Hematopoietic multipotent progenitor cell treated with erythropoietin and hydrocortisone succinate and interleukin-3 and kit ligand, for 15 days (in vitro differentiated cells): ENCODE data around the gene IFITM5.
"Not testable (repeated sequence)": the region's sequence is repeated elsewhere in the genome, so short reads cannot be mapped to it uniquely, and the experiment has no call there.

ENCODE experiments used
- DNase-seq: peaks from one replicate; pipeline ENCODE4 v3.0.0-alpha.2; 2015; ENCODE audit warnings: low spot score

The IFITM5 gene

DNA sequence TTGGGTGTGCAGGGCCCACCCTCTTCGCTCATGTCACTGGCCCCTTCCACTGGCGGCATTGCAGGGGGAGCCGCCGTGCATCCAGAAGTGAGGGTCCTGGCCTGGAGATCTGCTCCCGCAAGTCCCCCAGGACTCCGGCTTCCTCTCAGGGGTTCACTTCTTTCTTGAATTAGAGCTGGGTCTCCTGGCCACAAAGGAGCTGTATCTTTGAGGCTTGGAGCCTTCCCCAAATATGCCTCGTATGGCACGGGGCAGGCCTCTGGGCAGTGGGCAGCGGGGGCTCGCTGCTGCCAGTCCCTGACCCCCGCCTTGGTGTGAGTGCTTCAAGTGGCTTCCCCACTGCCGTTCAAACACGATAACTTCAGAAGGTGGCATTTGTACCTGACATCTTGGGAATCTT is 28.7 kb upstream of the IFITM5 start:
- DNase-seq, result no peak

DNA sequence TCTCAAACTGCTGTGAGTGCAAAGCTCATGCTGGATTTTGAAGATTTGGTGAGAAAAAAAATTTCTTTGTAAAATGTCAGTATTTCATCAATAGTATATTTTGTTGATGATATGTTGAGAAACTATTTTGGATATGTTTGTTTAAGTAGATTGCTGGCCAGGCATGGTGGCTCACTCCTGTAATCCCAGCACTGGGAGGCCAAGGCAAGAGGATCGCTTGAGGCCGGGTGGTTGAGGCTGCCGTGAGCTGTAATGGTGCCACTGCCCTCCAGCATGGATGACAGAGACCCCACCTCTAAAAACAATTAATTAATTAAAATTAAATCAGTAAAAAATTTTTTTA is 28.2 kb upstream of the IFITM5 start:
- no peak for DNase-seq

DNA sequence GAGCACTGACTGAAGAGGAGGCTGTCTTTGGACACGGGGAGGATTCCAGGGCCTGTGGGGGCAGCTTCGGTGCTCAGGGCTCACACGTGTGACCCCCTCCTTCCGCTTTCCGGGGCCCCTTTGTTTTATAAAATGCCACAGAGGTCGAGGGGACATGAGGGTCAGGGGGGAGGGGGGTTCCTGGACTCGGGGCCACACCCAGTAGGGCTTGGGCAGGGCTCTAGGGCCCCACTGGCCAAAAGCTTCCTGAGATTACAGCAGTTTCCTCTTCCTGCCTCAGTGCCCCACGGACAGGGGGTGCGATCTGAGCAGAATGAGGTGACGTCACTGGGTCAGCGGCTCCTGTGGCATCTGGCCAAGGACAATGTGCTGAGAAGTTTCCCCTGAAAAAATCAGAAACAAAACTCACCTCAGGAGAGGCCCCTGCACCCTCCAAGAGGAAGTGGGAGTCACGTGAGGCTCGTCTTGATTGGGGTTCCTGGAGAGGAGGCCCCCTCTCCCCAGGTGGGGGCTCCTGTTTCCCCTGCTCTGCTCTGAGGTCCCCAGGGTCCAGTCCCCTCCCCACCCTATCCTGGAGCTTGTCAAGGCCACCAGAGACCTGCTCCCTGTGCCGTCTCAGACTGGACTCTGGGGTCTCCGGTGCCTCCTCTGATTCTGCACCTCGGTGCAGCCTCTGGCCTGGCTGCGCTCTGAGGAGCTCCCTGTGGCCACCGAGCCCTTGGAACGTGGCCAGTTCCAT is 27.7 kb upstream of the IFITM5 start:
- DNase-seq, result no peak

DNA sequence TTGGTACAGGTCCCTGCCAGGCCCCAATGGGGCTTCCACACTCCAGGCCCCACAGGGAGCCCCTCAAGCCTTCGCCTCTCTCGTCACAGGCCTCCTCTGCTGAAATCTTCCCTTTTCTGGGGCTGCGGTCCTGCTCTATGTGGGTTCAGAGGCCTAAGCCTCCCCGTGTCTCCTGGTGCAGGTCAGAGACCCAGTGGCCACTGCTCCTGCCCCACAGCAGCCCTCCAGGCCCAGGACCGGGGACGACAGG is 27.2 kb upstream of the IFITM5 start:
- DNase-seq, result no peak

DNA sequence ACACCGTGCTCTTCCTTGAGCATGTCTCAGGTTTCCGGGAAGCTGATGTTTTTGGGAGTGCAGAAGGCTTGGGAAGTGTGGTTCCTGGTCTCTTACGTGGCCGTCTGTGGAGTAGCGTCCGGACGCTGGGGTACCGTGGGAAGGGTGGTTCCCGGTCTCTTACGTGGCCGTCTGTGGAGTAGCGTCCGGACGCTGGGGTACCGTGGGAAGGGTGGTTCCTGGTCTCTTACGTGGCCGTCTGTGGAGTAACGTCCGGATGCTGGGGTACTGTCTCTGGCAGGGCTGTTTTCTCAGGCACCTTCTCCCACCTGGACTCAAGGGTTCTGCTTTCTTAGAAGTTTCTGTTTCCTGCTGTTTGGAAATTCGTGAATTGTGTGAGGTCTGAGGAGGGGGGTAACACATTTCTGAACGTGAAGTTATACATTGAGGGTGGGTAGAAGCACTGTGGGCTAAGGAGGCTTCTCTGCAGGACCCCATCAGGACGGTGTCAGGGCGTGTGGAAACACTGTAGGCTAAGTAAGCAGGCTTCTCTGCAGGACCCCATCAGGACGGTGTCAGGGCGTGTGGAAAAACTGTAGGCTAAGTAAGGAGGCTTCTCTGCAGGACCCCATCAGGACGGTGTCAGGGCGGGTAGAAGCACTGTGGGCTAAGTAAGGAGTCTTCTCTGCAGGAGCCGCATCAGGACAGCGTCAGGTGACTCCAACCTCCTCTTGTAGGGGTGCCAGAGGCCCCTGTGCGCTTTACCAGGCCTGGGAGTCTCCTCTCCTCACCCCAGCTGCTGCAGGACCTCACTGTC is 26.7 kb upstream of the IFITM5 start:
- DNase-seq, result no peak

DNA sequence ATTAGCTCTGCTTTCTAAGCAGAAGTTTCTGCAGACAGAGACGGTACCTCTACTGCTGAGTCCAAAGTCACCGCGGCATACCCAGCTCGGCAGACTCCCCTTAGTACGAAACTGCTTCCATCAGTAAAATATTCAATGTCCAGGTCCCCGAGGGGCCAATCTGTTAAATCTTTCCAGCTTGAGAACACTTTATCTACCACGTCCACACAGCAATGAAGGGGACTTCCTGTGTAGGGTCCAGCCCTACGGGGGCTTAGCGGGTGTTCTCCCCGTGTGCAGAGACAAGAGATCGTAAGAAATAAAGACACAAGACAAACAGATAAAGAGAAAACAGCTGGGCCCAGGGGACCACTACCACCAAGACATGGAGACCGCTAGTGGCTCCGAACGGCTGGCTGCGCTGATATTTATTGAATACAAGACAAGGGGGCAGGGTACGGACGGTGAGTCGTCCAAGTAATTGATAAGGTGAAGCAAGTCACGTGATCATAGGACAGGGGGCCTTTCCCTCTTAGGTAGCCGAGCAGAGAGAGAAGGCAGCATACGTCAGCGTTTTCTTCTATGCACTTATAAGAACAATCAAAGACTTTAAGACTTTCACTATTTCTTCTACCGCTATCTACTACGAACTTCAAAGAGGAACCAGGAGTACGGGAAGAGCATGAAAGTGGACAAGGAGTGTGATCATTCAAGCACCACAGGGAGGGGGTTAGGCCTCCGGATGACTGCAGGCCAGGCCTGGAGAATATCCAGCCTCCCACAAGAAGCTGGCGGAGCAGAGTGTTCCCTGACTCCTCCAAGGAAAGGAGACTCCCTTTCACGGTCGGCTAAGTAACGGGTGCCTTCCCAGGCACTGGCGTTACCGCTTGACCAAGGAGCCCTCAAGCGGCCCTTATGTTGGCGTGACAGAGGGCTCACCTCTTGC is 25.5 kb upstream of the IFITM5 start:
- not testable (repeated sequence) for DNase-seq

DNA sequence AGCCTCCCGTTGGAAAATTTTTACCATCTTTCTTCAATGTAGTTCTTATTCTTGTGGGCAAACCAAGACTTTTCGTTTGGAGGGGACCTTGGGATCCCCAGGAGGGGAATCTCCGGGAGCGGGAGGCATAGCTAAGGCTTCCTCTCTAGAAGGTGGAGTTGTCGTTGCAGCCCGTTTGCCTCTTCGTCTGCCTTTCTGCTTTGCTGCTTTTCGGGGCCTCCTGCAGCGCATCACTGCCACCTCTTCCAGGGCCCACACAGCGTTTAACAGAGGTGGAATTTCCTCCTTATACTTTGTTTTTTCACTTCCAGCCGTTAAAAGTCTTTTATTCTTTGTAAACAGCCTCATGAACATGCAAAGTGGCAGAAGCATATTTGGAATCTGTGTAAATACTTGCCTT is 24.8 kb upstream of the IFITM5 start:
- no peak for DNase-seq

DNA sequence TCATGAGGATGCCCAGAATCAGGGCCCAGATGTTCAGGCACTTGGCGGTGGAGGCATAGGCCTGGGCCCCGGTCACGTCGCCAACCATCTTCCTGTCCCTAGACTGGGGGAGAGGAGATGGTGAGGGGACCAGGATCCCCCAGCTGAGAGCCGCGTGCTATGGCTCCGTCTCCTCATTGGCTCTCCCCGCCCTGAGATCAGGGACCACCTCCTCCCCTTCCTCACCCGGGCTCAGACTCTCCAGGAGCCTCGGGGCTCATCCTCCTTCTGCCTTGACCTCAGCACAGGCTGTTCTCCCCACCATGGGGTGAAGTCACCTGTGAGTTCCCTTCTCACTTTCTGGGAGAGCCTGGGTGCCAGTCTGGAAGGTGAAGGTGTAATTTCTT is 20.6 kb upstream of the IFITM5 start:
- not testable (repeated sequence) for DNase-seq

DNA sequence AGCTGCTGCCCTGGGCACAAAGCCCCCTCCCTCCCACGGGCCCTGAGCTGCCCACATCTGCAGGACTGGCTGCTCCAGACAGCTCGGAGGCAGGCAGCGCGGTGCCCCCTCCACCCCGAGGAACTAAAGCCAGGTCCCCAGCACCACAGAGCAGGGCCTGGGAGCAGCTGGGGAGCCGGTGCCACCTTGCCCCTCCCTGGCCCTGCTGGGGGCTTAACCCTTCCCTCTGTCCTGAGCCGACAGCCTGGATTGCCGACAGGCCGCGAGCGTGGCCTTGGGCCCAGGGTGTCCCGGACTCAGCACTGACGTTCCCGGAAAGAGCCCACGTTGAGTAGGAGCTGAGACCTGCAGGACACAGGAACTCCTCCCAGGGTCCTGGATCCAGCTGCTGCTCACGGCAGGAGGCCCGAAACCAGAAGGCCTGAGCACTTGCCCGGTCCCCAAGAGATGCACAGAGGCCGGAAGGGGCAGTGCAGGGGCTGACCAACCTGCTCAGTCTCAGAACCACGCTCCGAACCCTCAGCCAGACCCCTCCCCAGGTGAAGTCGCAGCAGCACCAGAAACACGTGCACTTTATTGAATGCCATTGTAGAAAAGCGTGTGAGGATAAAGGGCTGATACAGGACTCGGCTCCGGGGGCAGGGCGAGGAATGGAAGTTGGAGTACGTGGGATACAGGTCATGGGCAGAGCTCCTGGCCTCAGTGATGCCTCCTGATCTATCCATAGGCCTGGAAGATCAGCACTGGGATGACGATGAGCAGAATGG is 20.0 kb upstream of the IFITM5 start:
- not testable (repeated sequence) for DNase-seq

DNA sequence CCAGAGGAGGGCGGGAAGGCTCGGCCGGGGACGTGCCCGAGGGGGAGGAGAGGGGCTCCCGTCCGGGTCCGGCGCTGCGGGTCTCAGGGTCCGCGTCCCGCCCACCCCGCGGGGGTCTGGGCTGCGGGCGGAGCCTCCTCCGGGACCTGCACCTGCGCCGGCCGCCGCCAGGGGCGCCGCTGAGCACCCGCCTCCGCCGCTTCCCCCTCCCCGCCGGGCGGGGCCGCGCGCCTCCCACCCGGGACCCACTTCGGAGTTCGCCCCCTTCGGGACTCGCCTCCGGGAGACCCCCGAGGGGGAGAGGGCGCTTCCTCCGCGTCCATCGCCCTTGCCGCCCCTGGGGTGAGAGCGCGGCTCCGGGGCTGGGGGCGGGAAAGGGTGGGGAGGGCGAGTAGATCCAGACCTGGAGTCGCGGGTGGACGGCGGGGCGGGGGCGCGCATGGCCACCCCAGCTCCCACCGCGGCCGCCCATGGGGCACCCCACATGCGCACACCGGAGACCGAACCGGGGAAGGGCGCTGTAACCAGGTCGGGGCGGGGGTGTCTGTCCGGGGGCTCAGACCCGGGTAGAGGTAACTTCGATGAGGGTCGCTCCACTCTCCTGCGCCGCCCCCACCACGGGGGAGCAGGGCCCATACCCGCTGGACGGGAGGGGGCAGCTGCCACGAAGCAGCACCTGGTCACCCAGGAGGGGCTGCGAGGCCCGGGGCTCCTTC is 19.2 kb upstream of the IFITM5 start:
- not testable (repeated sequence) for DNase-seq

DNA sequence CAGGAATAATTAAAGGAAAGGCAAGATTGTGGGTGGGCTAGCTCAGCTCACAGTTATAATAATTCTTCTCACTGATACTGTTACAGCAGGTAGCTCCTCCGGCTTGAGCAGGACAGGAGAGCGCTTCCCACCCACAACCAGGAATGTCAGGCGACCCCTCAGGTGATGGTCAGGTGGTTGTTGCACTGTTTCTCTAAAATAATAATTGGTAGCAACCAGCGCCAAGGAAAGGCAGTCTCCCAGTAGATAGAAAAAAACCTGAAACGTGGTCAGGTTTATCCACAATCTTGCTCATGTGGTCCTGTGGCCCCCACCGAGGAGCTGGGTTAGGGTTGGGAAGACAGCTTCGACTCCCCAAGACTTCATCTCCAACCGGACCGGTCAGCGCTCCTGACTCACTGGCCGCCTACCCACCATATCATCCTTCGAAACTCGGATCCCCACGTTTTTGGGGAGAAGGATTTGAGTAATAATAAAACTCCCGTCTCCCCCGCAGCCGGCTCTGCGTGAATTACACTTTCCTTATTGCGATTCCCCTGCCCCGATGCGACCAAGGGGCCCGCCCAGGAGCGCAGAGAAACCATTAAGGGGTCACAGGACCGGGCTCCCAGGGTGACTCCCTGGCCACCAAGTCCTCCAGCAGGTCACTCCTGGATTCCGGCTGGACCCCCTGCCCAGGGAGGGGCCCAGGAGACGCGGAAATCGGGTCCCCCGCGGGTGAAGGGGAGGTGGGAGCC is 18.5 kb upstream of the IFITM5 start:
- not testable (repeated sequence) for DNase-seq

DNA sequence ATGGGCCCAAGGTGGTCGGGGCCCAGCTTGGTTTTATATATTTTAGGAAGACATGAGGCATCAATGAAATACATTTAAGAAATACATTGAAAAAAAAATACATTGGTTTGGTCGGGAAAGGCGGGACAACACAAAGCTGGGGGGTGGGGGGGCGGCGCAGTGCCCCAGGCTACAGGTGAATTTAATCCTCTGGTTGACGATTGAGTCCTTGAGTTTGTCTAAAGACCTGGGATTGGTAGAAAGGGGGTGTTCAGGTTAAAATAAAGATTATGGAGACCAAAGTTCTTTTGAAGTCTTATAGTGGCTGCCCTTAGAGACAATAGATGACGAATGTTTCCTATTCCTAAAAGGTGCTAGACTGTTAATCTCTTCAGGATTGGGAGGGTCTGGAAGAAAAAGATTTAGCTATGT is 17.6 kb upstream of the IFITM5 start:
- DNase-seq, result no peak

DNA sequence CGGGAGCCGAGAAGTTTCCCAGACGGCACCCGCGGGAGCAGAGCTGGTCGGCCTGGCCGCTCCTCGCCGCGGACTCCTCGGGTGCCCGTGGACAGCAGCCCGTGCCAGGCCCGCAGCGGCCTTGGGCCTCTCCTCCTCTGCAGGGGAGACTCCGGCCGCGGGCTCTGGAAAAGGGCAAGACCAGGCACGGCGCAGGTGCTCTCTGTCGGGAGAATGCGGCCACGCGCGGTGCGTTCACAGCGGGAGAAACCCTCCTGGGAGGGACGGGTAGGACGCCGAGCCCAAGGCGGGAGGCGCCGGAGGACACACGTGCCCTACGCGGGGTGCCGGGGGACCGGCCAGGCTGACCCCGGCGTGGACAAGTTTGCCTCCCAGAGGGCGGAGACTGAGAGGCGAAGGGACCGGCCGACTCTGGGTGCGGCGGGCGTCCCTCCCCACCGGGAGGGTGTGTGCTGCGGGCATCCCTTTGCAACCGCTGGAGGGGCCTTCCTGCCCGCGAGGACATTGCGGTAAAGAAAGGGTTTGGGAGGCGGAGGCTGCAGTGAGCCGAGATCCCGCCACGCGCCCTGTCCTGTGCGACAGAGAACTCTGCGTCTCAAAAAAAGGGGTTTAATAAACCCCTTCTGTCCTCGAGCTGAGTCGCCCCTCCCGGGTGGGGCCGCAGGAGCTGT is 16.8 kb upstream of the IFITM5 start:
- no peak for DNase-seq

DNA sequence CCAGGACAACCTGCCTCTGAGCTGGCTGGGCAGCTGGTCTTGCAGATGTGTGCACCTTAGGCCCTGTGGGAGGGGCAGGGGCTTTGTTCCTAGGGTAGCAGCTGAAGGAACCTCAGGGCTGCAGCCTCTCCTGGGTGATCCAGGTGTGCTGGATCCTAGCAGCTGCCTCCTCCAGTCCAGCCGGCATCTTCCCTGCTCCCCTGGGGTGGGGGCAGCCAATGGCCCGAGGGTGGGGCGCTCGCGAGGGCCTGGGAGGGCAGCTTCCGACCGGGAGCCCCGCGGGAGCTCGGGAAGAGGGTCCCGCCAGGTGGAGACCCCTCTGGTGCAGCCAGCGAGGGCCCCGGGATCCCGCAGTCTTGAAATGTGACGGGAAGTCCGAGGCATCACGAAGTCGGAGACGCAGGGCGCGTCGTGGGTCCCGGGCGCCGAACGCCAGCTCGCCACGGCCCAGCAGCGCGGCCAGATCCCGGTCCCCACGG is 16.2 kb upstream of the IFITM5 start:
- DNase-seq, result no peak

DNA sequence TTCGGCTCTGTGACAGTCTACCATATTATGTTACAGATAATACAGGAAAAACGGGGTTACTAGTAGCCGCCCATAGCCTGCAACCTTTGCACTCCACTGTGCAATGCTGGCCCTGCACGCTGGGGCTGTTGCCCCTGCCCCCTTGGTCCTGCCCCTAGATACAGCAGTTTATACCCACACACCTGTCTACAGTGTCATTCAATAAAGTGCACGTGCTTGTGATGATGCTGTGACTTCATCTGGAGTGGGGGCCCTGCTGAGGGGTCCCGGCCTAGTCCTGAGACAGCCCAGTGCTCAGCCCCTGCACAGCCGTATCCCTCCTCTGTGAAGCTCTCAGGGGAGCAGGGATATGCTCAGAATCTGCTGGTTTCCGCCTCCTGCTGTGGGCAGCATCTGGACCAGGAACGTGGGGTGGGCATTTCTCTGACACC is 15.7 kb upstream of the IFITM5 start:
- no peak for DNase-seq

DNA sequence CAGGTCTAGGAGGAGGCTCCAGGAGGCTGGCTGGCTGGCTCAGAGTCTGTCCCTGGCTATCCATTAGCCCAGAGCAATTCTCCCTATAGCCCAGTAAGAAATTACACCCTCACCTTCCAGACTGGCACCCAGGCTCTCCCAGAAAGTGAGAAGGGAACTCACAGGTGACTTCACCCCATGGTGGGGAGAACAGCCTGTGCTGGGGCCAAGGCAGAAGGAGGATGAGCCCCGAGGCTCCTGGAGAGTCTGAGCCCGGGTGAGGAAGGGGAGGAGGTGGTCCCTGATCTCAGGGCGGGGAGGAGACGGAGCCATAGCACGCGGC is 15.2 kb upstream of the IFITM5 start:
- DNase-seq, result not testable (repeated sequence)

DNA sequence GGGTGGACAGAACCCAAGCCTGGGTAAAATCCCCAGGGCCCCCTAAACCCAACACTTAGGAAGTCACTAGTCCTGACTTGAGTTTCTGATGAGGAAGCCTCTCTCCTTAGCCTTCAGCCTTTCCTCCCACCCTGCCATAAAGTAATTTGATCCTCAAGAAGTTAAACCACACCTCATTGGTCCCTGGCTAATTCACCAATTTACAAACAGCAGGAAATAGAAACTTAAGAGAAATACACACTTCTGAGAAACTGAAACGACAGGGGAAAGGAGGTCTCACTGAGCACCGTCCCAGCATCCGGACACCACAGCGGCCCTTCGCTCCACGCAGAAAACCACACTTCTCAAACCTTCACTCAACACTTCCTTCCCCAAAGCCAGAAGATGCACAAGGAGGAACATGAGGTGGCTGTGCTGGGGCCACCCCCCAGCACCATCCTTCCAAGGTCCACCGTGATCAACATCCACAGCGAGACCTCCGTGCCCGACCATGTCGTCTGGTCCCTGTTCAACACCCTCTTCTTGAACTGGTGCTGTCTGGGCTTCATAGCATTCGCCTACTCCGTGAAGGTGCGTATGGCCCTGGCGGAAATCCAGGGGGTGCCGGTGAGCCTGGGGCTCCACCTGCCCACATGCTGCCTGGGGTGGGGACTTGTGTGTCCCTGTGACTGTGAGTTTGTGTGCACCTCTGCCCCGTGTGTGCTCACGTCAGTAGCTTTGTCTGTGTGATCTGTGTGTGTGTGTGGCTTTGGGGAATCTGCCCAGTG is 14.6 kb upstream of the IFITM5 start, which contains the start of gene IFITM1:
Gene IFITM1, plus strand, starts transcription at position 254 of the 767 bp plus-strand sequence. Its CDS starts 131 bp downstream, at position 385.
- DNase-seq, result no peak

DNA sequence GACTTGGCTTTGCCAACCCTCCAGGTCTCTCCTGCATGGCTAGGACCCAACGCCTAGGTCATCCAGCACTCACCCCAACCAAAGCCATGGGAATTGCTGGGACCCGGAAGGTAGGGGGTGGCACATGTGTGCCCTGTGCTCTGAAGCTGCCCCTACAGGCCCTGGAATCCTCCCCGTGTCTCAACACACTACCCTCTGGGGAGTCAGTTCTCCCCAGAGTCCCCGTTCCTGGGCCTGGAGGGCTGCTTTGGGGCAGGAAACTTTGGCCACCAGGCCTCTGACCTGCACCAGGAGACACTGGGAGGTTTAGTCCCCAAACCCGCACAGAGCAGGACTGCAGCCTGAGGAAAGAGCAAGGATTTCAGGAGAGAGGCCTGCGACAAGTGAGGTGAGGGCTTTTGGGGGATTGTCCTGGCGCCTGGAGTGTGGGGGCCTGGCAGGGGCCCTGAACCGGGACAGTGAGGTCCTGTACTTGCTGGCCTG is 14.0 kb upstream of the IFITM5 start:
- no peak for DNase-seq
